CD4-positive, CD25-positive, alpha-beta regulatory T cell (primary cell): ENCODE measurements around the gene BACH2. TPM values are rescaled to one million over a fixed set of nuclear protein-coding genes. Genes with fewer than 3 reads are reported as not detected.
A peak's percentile ranks its signal among the peaks of the same experiment; 100 is the strongest.

Experiments
- ATAC-seq, 2 donors: fragments of 150-1000 bp; cut with Tn5 transposase; one replicate each; pipeline ENCODE4 v1.10.0; 2021; ENCODE audit warnings: low read depth in 2 of 2, moderate number of reproducible peaks in 2 of 2, moderate library complexity in 1 of 2
- DNase-seq, 3 donors: peaks; one replicate each; pipeline versions ENCODE4 v3.0.0 to v3.0.0-alpha.2; 2012 to 2022; ENCODE audit warnings: mixed read lengths in 1 of 3
- H3K27ac ChIP-seq: one replicate; pipeline ENCODE4 v1.7.0; 2013; ENCODE audit warnings: mild to moderate bottlenecking, low read length; ENCODE audit not compliant: insufficient read depth, poor library complexity, severe bottlenecking
- H3K27me3 ChIP-seq: one replicate; pipeline ENCODE4 v1.7.0; 2013; ENCODE audit warnings: low read length; ENCODE audit not compliant: control insufficient read depth, insufficient read depth
- H3K36me3 ChIP-seq: one replicate; pipeline ENCODE4 v1.7.0; 2013; ENCODE audit warnings: mild to moderate bottlenecking, low read length, moderate library complexity; ENCODE audit not compliant: control insufficient read depth, insufficient read depth
- H3K4me1 ChIP-seq: 2 replicates; pipeline ENCODE4 v1.7.0; 2013; ENCODE audit warnings: mild to moderate bottlenecking, low read length; ENCODE audit not compliant: insufficient read depth, control insufficient read depth, poor library complexity, severe bottlenecking
- H3K4me3 ChIP-seq: one replicate; pipeline ENCODE4 v1.7.0; 2013; ENCODE audit warnings: low read depth, mild to moderate bottlenecking, low read length, moderate library complexity
- H3K9me3 ChIP-seq, 2 experiments: 1 replicate in 1 of 2; 2 replicates in 1 of 2; pipeline ENCODE4 v1.7.0; 2013; ENCODE audit warnings: low read length in 2 of 2, mild to moderate bottlenecking in 1 of 2, moderate library complexity in 1 of 2; ENCODE audit not compliant: control insufficient read depth in 2 of 2
- H3K27ac Mint-ChIP-seq, 3 donors: one replicate each; pipeline ENCODE4 v1.8.0; 2020 to 2022; ENCODE audit warnings: mild to moderate bottlenecking in 3 of 3, mixed read lengths in 3 of 3, moderate library complexity in 2 of 3
- H3K27me3 Mint-ChIP-seq: one replicate; pipeline ENCODE4 v1.8.0; 2022; ENCODE audit warnings: mild to moderate bottlenecking, mixed read lengths
- H3K36me3 Mint-ChIP-seq: one replicate; pipeline ENCODE4 v1.8.0; 2020; ENCODE audit warnings: mixed read lengths
- H3K4me1 Mint-ChIP-seq, 4 donors: one replicate each; pipeline ENCODE4 v1.8.0; 2020 to 2022; ENCODE audit warnings: mixed read lengths in 4 of 4, mild to moderate bottlenecking in 1 of 4
- H3K4me3 Mint-ChIP-seq, 4 donors: one replicate each; pipeline ENCODE4 v1.8.0; 2020 to 2022; ENCODE audit warnings: mild to moderate bottlenecking in 4 of 4, mixed read lengths in 4 of 4, moderate library complexity in 3 of 4
- H3K9me3 Mint-ChIP-seq, 7 donors: one replicate each; pipeline ENCODE4 v1.8.0; 2020 to 2022; ENCODE audit warnings: mixed read lengths in 7 of 7, mild to moderate bottlenecking in 3 of 7, moderate library complexity in 2 of 7
- polyA plus RNA-seq, 4 donors: library from polyadenylated mRNA; unstranded; fragments of 300-500 nt; fragmentation: Illumina TruSeq; gene quantifications; one replicate each; pipeline ENCODE4 v1.2.3, GENCODE V29; 2021
- total RNA-seq: library from RNA; stranded (reverse); gene quantifications from one replicate; pipeline ENCODE4 v1.2.3, GENCODE V29; 2022

Gene BACH2
- total and polyA plus RNA-seq, 5 donors from 2014 or later, result 3.8 to 51.3 (median 7.1) TPM

DNA sequence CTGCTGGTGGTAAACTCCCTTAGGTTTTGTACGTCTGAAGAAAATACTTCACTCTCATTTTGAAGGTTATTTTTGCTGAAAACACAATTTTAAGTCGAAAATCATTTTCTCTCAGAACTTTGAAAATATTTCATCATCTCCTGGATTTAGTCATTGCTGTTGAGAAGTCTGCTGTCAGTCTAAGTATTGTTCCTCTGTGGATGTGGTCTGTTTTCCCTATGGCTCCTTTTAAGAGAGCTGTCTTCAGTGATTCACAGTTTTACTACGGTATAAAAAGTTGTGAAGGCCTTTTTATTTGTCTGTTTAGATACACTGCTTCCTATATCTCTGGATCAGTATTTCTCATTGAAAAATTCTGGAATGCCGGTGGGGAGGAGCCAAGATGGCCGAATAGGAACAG, 243.0 kb downstream of the BACH2 start:
- Mint-ChIP-seq H3K36me3 (peaks cover 24% of the 10 kb centered on the region), H3K9me3 (peaks cover 0 to 9% (median 2%) of the 10 kb centered on the region in 7 donors), H3K4me1 (peaks cover 5 to 39% (median 17%) of the 10 kb centered on the region in 4 donors)

DNA sequence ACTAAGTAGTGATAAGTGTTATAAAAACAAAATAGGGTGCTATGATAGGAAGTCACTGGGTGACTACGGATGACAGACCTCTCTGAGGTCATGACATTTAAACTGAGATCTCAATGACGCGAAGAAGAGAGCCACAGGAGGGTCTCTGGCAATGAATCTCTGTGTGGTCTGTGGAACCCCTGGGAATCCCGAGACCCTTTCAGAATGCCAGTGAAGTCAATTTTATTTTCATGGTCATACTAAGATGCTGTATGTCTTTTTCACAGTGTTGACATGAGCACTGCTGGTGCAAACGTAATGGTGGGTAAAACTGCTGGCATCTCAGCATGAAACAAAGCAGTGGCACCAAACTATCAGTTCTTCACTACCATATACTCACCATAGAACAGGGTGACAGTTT, 247.3 kb downstream of the BACH2 start:
- Histone ChIP-seq H3K9me3 (no peaks in the 10 kb centered on the region), H3K4me3 (no peak overlapping the region), H3K36me3 (no peaks in the 10 kb centered on the region), H3K27me3 (no peaks in the 10 kb centered on the region), H3K27ac (no peak overlapping the region), H3K4me1 (peaks cover 9% of the 10 kb centered on the region)
- Mint-ChIP-seq H3K9me3 (no peaks in the 10 kb centered on the region), H3K27me3 (no peaks in the 10 kb centered on the region), H3K4me3 (peak overlapping the region in 1 of 4 donors; percentile 10), H3K36me3 (peaks cover 14% of the 10 kb centered on the region), H3K27ac (peak overlapping the region; percentile 41 to 80 (median 43)), H3K4me1 (peaks cover 9 to 44% (median 15%) of the 10 kb centered on the region in 4 donors)
- DNase-seq (peak in 1 of 3 donors; percentile 12), ATAC-seq (no peak)

More for the DNA sequence above, 243.0 kb downstream of the BACH2 start:
- H3K4me1 ChIP-seq, result peaks cover 9% of the 10 kb centered on the region
- H3K36me3 ChIP-seq, result no peaks in the 10 kb centered on the region
- Mint-ChIP-seq H3K4me3 (no peak overlapping the region), H3K27me3 (no peaks in the 10 kb centered on the region), H3K27ac (no peak overlapping the region)
- DNase-seq, result no peak
- H3K4me3 ChIP-seq, result no peak overlapping the region
- H3K9me3 ChIP-seq, result no peaks in the 10 kb centered on the region
- no peak for ATAC-seq
- H3K27me3 ChIP-seq, result no peaks in the 10 kb centered on the region
- H3K27ac ChIP-seq, result no peak overlapping the region

DNA sequence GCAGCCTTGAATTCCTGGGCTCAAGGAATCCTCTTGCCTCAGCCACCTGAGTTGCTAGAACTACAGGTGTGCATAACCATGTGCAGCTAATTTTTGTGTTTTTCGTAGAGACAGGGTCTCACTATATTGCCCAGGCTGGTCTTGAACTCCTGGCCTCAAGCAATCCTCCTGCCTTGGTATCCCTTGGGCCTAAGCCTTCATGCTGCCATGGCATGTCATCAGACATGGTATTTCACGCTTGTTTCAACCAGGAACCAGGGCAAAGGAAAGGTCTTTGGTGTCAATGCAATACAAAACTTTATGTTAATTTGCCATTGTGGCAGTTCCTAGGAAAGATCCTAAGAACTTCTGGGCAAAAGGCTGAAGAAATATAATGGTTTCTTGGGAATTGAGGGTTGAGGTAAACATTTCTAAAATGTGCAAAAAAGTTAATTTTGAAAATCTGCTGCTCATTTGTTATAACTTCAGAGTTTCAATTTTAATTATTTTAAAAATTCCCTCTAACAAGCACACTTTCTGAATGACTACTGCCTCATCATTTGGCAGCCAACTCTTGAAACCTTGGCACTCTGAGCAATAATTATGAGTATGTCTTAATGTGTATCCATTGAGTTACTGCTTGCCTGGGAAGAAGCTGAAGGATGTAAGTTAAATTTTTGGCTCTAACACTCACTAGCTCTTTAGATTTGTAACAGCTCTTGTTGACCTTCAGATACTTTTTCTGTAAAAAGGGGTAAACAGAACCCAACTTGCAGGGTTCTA, 248.3 kb downstream of the BACH2 start:
- Histone ChIP-seq H3K36me3 (no peaks in the 10 kb centered on the region), H3K4me3 (no peak overlapping the region), H3K27me3 (no peaks in the 10 kb centered on the region), H3K4me1 (peaks cover 9% of the 10 kb centered on the region), H3K9me3 (no peaks in the 10 kb centered on the region), H3K27ac (no peak overlapping the region)
- no peaks in the 10 kb centered on the region for H3K9me3 Mint-ChIP-seq
- DNase-seq (peak in 1 of 3 donors; percentile 7), ATAC-seq (no peak)
- H3K4me3 Mint-ChIP-seq, result no peak overlapping the region
- peaks cover 8% of the 10 kb centered on the region for H3K36me3 Mint-ChIP-seq
- H3K27me3 Mint-ChIP-seq, result no peaks in the 10 kb centered on the region
- H3K4me1 Mint-ChIP-seq, result peaks cover 9 to 41% (median 13%) of the 10 kb centered on the region in 4 donors
- H3K27ac Mint-ChIP-seq, result peak overlapping the region; percentile 27 to 78 (median 43)

DNA sequence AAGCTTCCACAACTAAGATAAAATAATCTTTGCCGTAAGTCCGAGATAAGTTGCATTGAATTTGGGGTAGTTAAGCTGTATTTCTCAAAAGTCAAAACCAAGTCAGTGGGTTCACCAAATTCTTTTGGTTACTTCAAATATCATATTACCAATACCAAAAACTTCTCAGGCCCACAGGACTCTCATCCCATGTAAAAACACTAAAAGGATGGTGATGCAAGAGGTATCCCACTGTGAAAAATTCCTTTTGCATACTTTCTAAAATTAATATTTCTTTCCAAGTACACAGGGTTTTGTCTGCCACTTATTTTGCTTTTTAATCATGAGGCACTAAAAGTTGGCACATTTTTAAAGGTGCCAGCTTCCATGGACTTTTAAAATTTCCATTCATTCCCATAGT, 251.1 kb downstream of the BACH2 start:
- H3K27me3 ChIP-seq, result no peaks in the 10 kb centered on the region
- H3K27ac ChIP-seq, result no peak overlapping the region
- Mint-ChIP-seq H3K27me3 (no peaks in the 10 kb centered on the region), H3K4me3 (no peak overlapping the region), H3K36me3 (peaks cover 8% of the 10 kb centered on the region), H3K27ac (no peak overlapping the region), H3K9me3 (no peaks in the 10 kb centered on the region), H3K4me1 (peaks cover 8 to 32% (median 9%) of the 10 kb centered on the region in 4 donors)
- H3K4me3 ChIP-seq, result no peak overlapping the region
- ATAC-seq, result no peak
- no peak for DNase-seq
- H3K36me3 ChIP-seq, result no peaks in the 10 kb centered on the region
- no peaks in the 10 kb centered on the region for H3K9me3 ChIP-seq
- H3K4me1 ChIP-seq, result peaks cover 9% of the 10 kb centered on the region

DNA sequence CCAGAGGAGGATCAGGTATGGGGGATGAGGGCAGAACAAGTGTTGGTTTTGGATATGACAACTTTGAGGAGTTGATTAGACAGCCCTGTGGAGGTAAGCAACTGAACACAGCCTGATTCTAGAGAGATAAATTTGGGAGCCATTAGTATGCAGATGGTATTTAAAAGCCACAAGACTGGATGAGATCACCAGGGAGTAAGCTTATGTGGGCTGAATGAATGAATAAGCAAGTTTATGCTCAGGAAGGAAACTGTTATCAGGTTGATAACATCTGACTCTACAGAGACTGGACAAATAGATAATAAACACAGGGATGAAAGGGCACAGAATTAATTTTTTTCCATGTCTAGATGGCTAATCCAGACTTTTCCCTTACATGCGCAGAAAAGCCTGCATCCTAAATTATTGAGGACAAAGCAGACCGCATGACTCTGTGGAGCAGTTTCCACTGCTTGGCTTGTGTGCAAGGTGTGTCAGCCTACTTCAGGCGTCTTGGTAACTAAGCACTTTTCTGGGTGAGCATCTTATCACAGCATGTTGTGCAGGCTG, 251.7 kb downstream of the BACH2 start:
- no peaks in the 10 kb centered on the region for H3K27me3 Mint-ChIP-seq
- H3K36me3 Mint-ChIP-seq, result peaks cover 8% of the 10 kb centered on the region
- H3K36me3 ChIP-seq, result no peaks in the 10 kb centered on the region

DNA sequence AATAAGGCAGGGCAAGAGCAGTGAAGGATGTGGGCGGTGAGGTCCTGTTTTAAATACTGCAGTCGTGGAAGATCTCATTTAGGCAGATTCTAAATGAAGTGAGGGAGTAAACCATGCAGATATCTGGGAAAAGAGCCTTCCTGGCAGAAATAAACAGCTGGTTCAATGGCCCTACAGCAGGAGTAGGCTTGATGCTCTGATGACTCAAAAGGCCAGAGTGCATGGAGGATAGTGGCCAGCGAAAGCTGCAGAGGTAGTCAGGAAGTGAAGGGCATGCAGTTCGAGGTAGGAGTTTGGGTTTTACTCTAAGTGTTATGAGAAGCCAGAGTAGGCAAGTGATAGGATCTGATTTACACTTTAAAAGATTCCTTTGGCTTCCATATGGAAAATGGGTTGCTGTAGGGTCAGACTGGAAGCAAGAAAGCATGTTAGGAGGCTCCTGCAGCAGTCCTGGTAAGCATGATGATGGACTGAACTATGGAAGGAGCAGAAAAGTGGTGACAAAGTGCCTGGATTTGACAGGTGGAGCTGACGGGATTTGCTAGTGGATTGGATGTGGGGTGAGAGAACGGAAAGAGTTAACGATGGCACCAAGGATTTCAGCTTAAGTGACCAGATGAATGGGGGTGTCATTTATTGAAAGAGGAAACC, 252.3 kb downstream of the BACH2 start:
- Histone ChIP-seq H3K9me3 (no peaks in the 10 kb centered on the region), H3K27me3 (no peaks in the 10 kb centered on the region), H3K36me3 (no peaks in the 10 kb centered on the region), H3K4me1 (peaks cover 3% of the 10 kb centered on the region), H3K27ac (no peak overlapping the region), H3K4me3 (no peak overlapping the region)
- H3K27me3 Mint-ChIP-seq, result no peaks in the 10 kb centered on the region
- no peak overlapping the region for H3K27ac Mint-ChIP-seq
- peaks cover 8% of the 10 kb centered on the region for H3K36me3 Mint-ChIP-seq
- H3K4me3 Mint-ChIP-seq, result no peak overlapping the region
- peaks cover 4 to 25% (median 8%) of the 10 kb centered on the region in 4 donors for H3K4me1 Mint-ChIP-seq
- DNase-seq, result peak in 1 of 3 donors; percentile 31
- no peaks in the 10 kb centered on the region for H3K9me3 Mint-ChIP-seq
- ATAC-seq, result no peak

More for the DNA sequence above, 251.7 kb downstream of the BACH2 start:
- Mint-ChIP-seq H3K27ac (no peak overlapping the region), H3K4me1 (peaks cover 5 to 28% (median 9%) of the 10 kb centered on the region in 4 donors), H3K4me3 (no peak overlapping the region), H3K9me3 (no peaks in the 10 kb centered on the region)
- no peaks in the 10 kb centered on the region for H3K27me3 ChIP-seq
- H3K4me1 ChIP-seq, result peaks cover 9% of the 10 kb centered on the region
- H3K4me3 ChIP-seq, result no peak overlapping the region
- H3K9me3 ChIP-seq, result no peaks in the 10 kb centered on the region
- H3K27ac ChIP-seq, result no peak overlapping the region
- ATAC-seq (peak; percentile 20 to 40), DNase-seq (no peak)

DNA sequence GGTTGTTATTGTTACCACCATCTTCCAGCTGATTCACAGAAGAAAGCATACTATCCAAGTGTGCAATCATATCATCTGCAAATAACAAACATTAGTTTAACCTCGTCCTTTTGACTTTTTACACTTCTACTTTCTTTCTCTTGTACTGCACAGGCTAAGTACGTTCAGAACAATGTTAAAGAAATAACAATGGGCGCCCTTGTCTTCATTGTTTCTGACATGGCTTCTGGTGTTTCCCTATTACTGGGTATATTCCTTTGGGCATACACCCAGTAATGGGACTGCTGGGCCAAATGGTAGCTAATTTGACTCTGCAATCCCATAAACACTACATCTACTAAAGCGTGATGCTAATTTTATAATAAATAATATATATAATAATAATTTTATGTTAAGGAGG, 255.7 kb downstream of the BACH2 start:
- no peak for ATAC-seq
- no peaks in the 10 kb centered on the region for H3K27me3 Mint-ChIP-seq
- H3K9me3 ChIP-seq, result no peaks in the 10 kb centered on the region

More for the DNA sequence above, 255.7 kb downstream of the BACH2 start:
- peaks cover 6 to 23% (median 16%) of the 10 kb centered on the region in 4 donors for H3K4me1 Mint-ChIP-seq
- Histone ChIP-seq H3K27ac (no peak overlapping the region), H3K27me3 (no peaks in the 10 kb centered on the region), H3K36me3 (no peaks in the 10 kb centered on the region), H3K4me1 (no peaks in the 10 kb centered on the region), H3K4me3 (no peak overlapping the region)
- peak overlapping the region in 1 of 3 donors; percentile 54 for H3K27ac Mint-ChIP-seq
- no peak for DNase-seq
- H3K9me3 Mint-ChIP-seq, result no peaks in the 10 kb centered on the region
- peaks cover 10% of the 10 kb centered on the region for H3K36me3 Mint-ChIP-seq
- no peak overlapping the region for H3K4me3 Mint-ChIP-seq
